Naive thymus-derived CD4-positive, alpha-beta T cell (primary cell): ENCODE data around the gene KNDC1. TPM values are rescaled to one million over a fixed set of nuclear protein-coding genes. Genes with fewer than 3 reads are reported as not detected.

Source experiments
- ATAC-seq: fragments of 150-1000 bp; cut with Tn5 transposase; 2 replicates; pipeline ENCODE4 v1.10.0; 2021; ENCODE audit warnings: mild to moderate bottlenecking, moderate library complexity
- CTCF ChIA-PET: fragments of 350-600 bp; sonication (Branson Sonifier 250); formaldehyde crosslinking; loops from one replicate; lab custom pipeline; 2021; ENCODE audit warnings: antibody characterized with exemption; lab: Charles Lee
- POLR2A ChIA-PET: fragments of 350-600 bp; sonication (Branson Sonifier 250); formaldehyde crosslinking; loops from one replicate; lab custom pipeline; 2021; ENCODE audit warnings: antibody characterized with exemption, inconsistent platforms; lab: Charles Lee
- DNase-seq, 9 donors: peaks; one replicate each; pipeline versions ENCODE4 v3.0.0 to v3.0.0-alpha.2; 2020 to 2022; ENCODE audit warnings: mixed read lengths in 1 of 9
- H3K27ac ChIP-seq: one replicate; pipeline ENCODE4 v1.7.0; 2013; ENCODE audit warnings: mild to moderate bottlenecking, low read depth, low read length, moderate library complexity
- H3K27me3 ChIP-seq, 2 donors: one replicate each; pipeline ENCODE4 v1.7.0; 2013; ENCODE audit warnings: low read length in 2 of 2, mild to moderate bottlenecking in 2 of 2, moderate library complexity in 2 of 2; ENCODE audit not compliant: control insufficient read depth in 2 of 2, insufficient read depth in 2 of 2
- H3K36me3 ChIP-seq, 3 experiments: 1 replicate in 2 of 3; 2 replicates in 1 of 3; pipeline ENCODE4 v1.7.0; 2013; ENCODE audit warnings: low read length in 3 of 3, mild to moderate bottlenecking in 3 of 3, moderate library complexity in 1 of 3; ENCODE audit not compliant: insufficient read depth in 3 of 3, control insufficient read depth in 2 of 3
- H3K4me1 ChIP-seq, 2 donors: one replicate each; pipeline ENCODE4 v1.7.0; 2013; ENCODE audit warnings: low read length in 2 of 2, mild to moderate bottlenecking in 2 of 2, moderate library complexity in 1 of 2; ENCODE audit not compliant: control insufficient read depth in 2 of 2, insufficient read depth in 2 of 2
- H3K4me3 ChIP-seq: 2 replicates; pipeline ENCODE4 v1.7.0; 2013; ENCODE audit warnings: mild to moderate bottlenecking, low read length
- H3K9me3 ChIP-seq, 3 experiments: 1 replicate in 2 of 3; 2 replicates in 1 of 3; pipeline ENCODE4 v1.7.0; 2013; ENCODE audit warnings: low read length in 3 of 3; ENCODE audit not compliant: control insufficient read depth in 2 of 3
- H3K27ac Mint-ChIP-seq, 9 donors: one replicate each; pipeline ENCODE4 v1.8.0; 2020 to 2022; ENCODE audit warnings: mixed read lengths in 9 of 9, mild to moderate bottlenecking in 8 of 9, moderate library complexity in 5 of 9, inconsistent platforms in 2 of 9
- H3K27me3 Mint-ChIP-seq, 5 donors: one replicate each; pipeline ENCODE4 v1.8.0; 2021 to 2022; ENCODE audit warnings: mixed read lengths in 5 of 5, mild to moderate bottlenecking in 1 of 5
- H3K36me3 Mint-ChIP-seq, 5 donors: one replicate each; pipeline ENCODE4 v1.8.0; 2020 to 2022; ENCODE audit warnings: mixed read lengths in 5 of 5, mild to moderate bottlenecking in 3 of 5, inconsistent platforms in 1 of 5
- H3K4me1 Mint-ChIP-seq, 7 donors: one replicate each; pipeline ENCODE4 v1.8.0; 2020 to 2022; ENCODE audit warnings: mixed read lengths in 7 of 7, mild to moderate bottlenecking in 3 of 7, inconsistent platforms in 1 of 7
- H3K4me3 Mint-ChIP-seq, 10 donors: one replicate each; pipeline ENCODE4 v1.8.0; 2020 to 2022; ENCODE audit warnings: mild to moderate bottlenecking in 10 of 10, mixed read lengths in 10 of 10, moderate library complexity in 6 of 10, inconsistent platforms in 2 of 10
- H3K9me3 Mint-ChIP-seq, 11 donors: one replicate each; pipeline ENCODE4 v1.8.0; 2020 to 2022; ENCODE audit warnings: mixed read lengths in 11 of 11, mild to moderate bottlenecking in 4 of 11, inconsistent platforms in 1 of 11, moderate library complexity in 1 of 11
- intact Hi-C, 2 donors: fragments of 100-400 bp; cut with micrococcal nuclease; formaldehyde crosslinking; loops; one replicate each; pipeline ENCODE4 v1.15.1; 2023
- polyA plus RNA-seq, 2 donors: library from polyadenylated mRNA; unstranded; fragments of 300-500 nt; fragmentation: Illumina TruSeq; gene quantifications; one replicate each; pipeline ENCODE4 v1.2.3, GENCODE V29; 2021
- total RNA-seq, 6 experiments: library from RNA in 5 of 6; stranded (reverse) in 5 of 6; gene quantifications; 1 replicate in 5 of 6; 2 replicates in 1 of 6; pipeline ENCODE4 v1.2.3 and lab custom pipeline; 2021 to 2026

The KNDC1 gene
- total and polyA plus RNA-seq, 7 experiments from 2014 or later, result 0.05 to 3.6 (median 0.60) TPM; not detected in 3

GRCh38 chr10:133259602-133259989 is 99.6 kb downstream of the KNDC1 start:
- H3K9me3 ChIP-seq, result no peaks in the 10 kb centered on the region
- no peak overlapping the region for H3K4me3 ChIP-seq
- peaks cover 0 to 11% (median 0%) of the 10 kb centered on the region in 5 donors for H3K36me3 Mint-ChIP-seq
- POLR2A ChIA-PET, result interaction anchor here (0.6 to 6.5 kb wide), 4 partner anchors 15 to 77 kb away, joined by 3 to 37 read pairs (median 3); partner anchors contain the start of genes ADAM8 and CALY
- ATAC-seq, result no peak
- H3K36me3 ChIP-seq, result no peaks in the 10 kb centered on the region
- H3K27ac Mint-ChIP-seq, result peak overlapping the region; percentile 92 to 99 (median 97)
- H3K9me3 Mint-ChIP-seq, result no peaks in the 10 kb centered on the region
- DNase-seq, result no peak
- H3K4me1 Mint-ChIP-seq, result peaks cover 43 to 74% (median 58%) of the 10 kb centered on the region in 7 donors
- intact Hi-C loops, result loop anchor here in 1 of 2 donors (1.0 kb wide), 1 partner anchor 16 kb away; no protein-coding TSS in a partner anchor
- H3K27ac ChIP-seq, result peak overlapping the region; percentile 80
- H3K4me1 ChIP-seq, result peaks cover 52 to 67% of the 10 kb centered on the region in 2 donors
- no peaks in the 10 kb centered on the region for H3K27me3 ChIP-seq
- CTCF ChIA-PET, result interaction anchor here (2.2 to 4.5 kb wide), 2 partner anchors 16 to 47 kb away, joined by 7 to 34 read pairs; partner anchors contain the start of gene ADAM8
- H3K27me3 Mint-ChIP-seq, result peaks cover 0 to 2% (median 0%) of the 10 kb centered on the region in 5 donors
- H3K4me3 Mint-ChIP-seq, result peak overlapping the region; percentile 68 to 87 (median 80)

DNA sequence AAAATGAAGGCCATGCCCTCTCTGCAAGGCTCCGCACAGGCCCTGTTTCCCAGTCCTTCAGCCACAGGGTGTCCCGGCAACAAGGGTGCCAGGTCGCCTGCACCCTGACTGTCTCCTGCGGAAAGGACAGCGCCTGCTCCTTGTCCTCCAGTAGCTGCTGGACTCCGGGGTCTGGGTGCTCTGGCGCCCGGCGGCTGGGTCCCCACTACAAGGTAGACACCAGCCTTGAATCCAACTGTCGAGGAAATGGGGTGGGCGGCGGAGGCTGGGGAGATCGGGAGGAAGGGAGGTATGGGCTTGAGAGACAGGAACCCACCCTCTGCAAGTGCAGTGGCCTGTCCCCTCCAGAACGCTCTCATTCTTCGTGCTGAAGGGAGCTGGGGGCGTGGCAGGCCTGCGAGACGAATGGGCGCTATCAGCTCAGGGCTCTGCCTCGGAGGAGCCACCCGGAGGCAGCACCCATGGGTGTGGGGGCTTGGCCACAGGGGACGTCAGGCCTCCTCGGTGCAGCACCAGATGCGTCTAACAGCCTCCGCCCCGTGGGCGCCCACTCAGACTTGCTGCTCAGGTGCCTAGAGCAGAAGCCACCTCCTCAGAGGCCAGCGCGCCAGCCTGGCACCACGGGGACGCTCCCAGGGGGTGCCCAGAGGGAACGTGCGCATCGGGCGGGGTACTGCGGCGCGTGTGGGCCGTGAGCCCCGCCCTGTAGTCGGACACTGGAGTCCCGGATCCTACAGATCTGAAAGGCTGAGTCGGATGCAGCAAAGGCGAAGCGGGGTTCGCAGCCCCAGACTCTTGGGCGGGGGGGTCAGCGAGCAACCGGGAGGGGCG is 101.1 kb downstream of the KNDC1 start:
- Mint-ChIP-seq H3K4me3 (peak overlapping the region; percentile 45 to 83 (median 79)), H3K9me3 (no peaks in the 10 kb centered on the region), H3K36me3 (peaks cover 0 to 14% (median 0%) of the 10 kb centered on the region in 5 donors), H3K27ac (peak overlapping the region; percentile 91 to 99 (median 94)), H3K27me3 (peaks cover 0 to 2% (median 0%) of the 10 kb centered on the region in 5 donors), H3K4me1 (peaks cover 51 to 81% (median 67%) of the 10 kb centered on the region in 7 donors)
- Histone ChIP-seq H3K4me3 (peak overlapping the region; percentile 52), H3K4me1 (peaks cover 53 to 70% of the 10 kb centered on the region in 2 donors), H3K9me3 (no peaks in the 10 kb centered on the region), H3K27me3 (no peaks in the 10 kb centered on the region), H3K27ac (peak overlapping the region; percentile 87), H3K36me3 (no peaks in the 10 kb centered on the region)
- POLR2A ChIA-PET, result interaction anchor here (1.1 to 6.5 kb wide), 2 partner anchors 13 to 113 kb away, joined by 3 to 37 read pairs; partner anchors contain the start of gene ADAM8
- ATAC-seq (peak; percentile 60), DNase-seq (peak; percentile 48 to 81 (median 63))
- intact Hi-C loops, result loop anchor here (1.0 to 5.0 kb wide), 7 partner anchors 14 to 1359 kb away; partner anchors contain the start of genes ECHS1 (in 2 of the 2), MTG1 (in 2 of the 2), INPP5A (in 1 of the 2) and PPP2R2D (in 1 of the 2)
- CTCF ChIA-PET, result interaction anchor here (1.2 kb wide), 1 partner anchor 12 kb away, joined by 4 read pairs; no protein-coding TSS in a partner anchor

- ATAC-seq (peak; percentile 65), DNase-seq (peak; percentile 60 to 84 (median 72))
- Histone ChIP-seq H3K4me3 (peak overlapping the region; percentile 52), H3K27me3 (no peaks in the 10 kb centered on the region), H3K4me1 (peaks cover 53 to 68% of the 10 kb centered on the region in 2 donors), H3K36me3 (peaks cover 0 to 3% (median 0%) of the 10 kb centered on the region in 3 experiments), H3K27ac (peak overlapping the region; percentile 87), H3K9me3 (no peaks in the 10 kb centered on the region)
- Mint-ChIP-seq H3K27me3 (peaks cover 0 to 2% (median 0%) of the 10 kb centered on the region in 5 donors), H3K36me3 (peaks cover 0 to 14% (median 0%) of the 10 kb centered on the region in 5 donors), H3K4me1 (peaks cover 51 to 81% (median 67%) of the 10 kb centered on the region in 7 donors), H3K27ac (peak overlapping the region; percentile 47 to 93 (median 80)), H3K9me3 (no peaks in the 10 kb centered on the region), H3K4me3 (peak overlapping the region; percentile 55 to 83 (median 80))
- ChIA-PET CTCF (interaction anchor here (0.7 to 1.2 kb wide), 2 partner anchors 12 to 46 kb away, joined by 3 to 4 read pairs; no protein-coding TSS in a partner anchor), POLR2A (interaction anchor here (0.6 to 6.5 kb wide), 3 partner anchors 13 to 113 kb away, joined by 3 to 37 read pairs (median 3); partner anchors contain the start of gene ADAM8)
- intact Hi-C loops, result loop anchor here (1.0 to 5.0 kb wide), 8 partner anchors 13 to 1360 kb away; partner anchors contain the start of genes ECHS1 (in 2 of the 2), MTG1 (in 2 of the 2), INPP5A (in 1 of the 2) and PPP2R2D (in 1 of the 2)
These were observed 101.8 kb downstream of the KNDC1 start for GRCh38 chr10:133261726-133262325.

- H3K4me3 ChIP-seq, result no peak overlapping the region
- DNase-seq, result no peak
- H3K36me3 ChIP-seq, result peaks cover 0 to 9% (median 0%) of the 10 kb centered on the region in 3 experiments
These were observed 102.7 kb downstream of the KNDC1 start for GRCh38 chr10:133262696-133263095.

GRCh38 chr10:133263674-133264073 is 103.7 kb downstream of the KNDC1 start:
- Histone ChIP-seq H3K27ac (peak overlapping the region; percentile 31), H3K36me3 (peaks cover 0 to 18% (median 0%) of the 10 kb centered on the region in 3 experiments), H3K4me3 (no peak overlapping the region), H3K27me3 (no peaks in the 10 kb centered on the region), H3K4me1 (peaks cover 36 to 50% of the 10 kb centered on the region in 2 donors), H3K9me3 (no peaks in the 10 kb centered on the region)
- Mint-ChIP-seq H3K4me1 (peaks cover 44 to 65% (median 57%) of the 10 kb centered on the region in 7 donors), H3K9me3 (no peaks in the 10 kb centered on the region), H3K27me3 (peaks cover 0 to 2% (median 0%) of the 10 kb centered on the region in 5 donors), H3K36me3 (peaks cover 0 to 14% (median 0%) of the 10 kb centered on the region in 5 donors), H3K27ac (peak overlapping the region in 6 of 9 donors; percentile 28 to 86 (median 67)), H3K4me3 (peak overlapping the region in 8 of 10 donors; percentile 34 to 81 (median 60))
- intact Hi-C loops, result loop anchor here (1.0 to 5.0 kb wide), 8 partner anchors 12 to 1361 kb away; partner anchors contain the start of genes ECHS1 (in 2 of the 2), MTG1 (in 2 of the 2), INPP5A (in 1 of the 2) and PPP2R2D (in 1 of the 2)
- ChIA-PET POLR2A (interaction anchor here (0.7 to 6.5 kb wide), 3 partner anchors 11 to 19 kb away, joined by 3 to 37 read pairs (median 4); partner anchors contain the start of gene ADAM8), CTCF (interaction anchor here (0.7 to 1.2 kb wide), 4 partner anchors 8 to 66 kb away, joined by 3 to 5 read pairs (median 4); no protein-coding TSS in a partner anchor)
- ATAC-seq (no peak), DNase-seq (no peak)

More at GRCh38 chr10:133262696-133263095, 102.7 kb downstream of the KNDC1 start:
- intact Hi-C loops, result loop anchor here (2.0 to 5.0 kb wide), 6 partner anchors 110 to 1360 kb away; partner anchors contain the start of genes ECHS1 (in 2 of the 2), MTG1 (in 2 of the 2), INPP5A (in 1 of the 2) and PPP2R2D (in 1 of the 2)
- Mint-ChIP-seq H3K36me3 (peaks cover 0 to 14% (median 0%) of the 10 kb centered on the region in 5 donors), H3K4me3 (peak overlapping the region; percentile 55 to 81 (median 76)), H3K9me3 (no peaks in the 10 kb centered on the region), H3K27me3 (peaks cover 0 to 2% (median 0%) of the 10 kb centered on the region in 5 donors), H3K4me1 (peaks cover 47 to 72% (median 64%) of the 10 kb centered on the region in 7 donors), H3K27ac (peak overlapping the region in 8 of 9 donors; percentile 49 to 91 (median 81))
- no peak for ATAC-seq
- POLR2A ChIA-PET, result interaction anchor here (0.9 to 6.5 kb wide), 3 partner anchors 12 to 17 kb away, joined by 3 to 37 read pairs (median 3); partner anchors contain the start of gene ADAM8
- H3K4me1 ChIP-seq, result peaks cover 46 to 59% of the 10 kb centered on the region in 2 donors
- H3K9me3 ChIP-seq, result no peaks in the 10 kb centered on the region
- peak overlapping the region; percentile 67 for H3K27ac ChIP-seq
- H3K27me3 ChIP-seq, result no peaks in the 10 kb centered on the region
- CTCF ChIA-PET, result interaction anchor here (0.7 to 1.2 kb wide), 2 partner anchors 11 to 45 kb away, joined by 3 to 4 read pairs; no protein-coding TSS in a partner anchor
